HepG2 (cell line): ENCODE measurements around the gene ESAM.

Experiments used
- EP300 ChIP-seq, 3 experiments: sonication (generic) in 1 of 3; formaldehyde crosslinking in 1 of 3; IDR thresholded peaks; 2 replicates each; pipeline versions ENCODE4 v1.5.1 to v1.6.1; 2011 to 2020; ENCODE audit warnings: low read depth in 2 of 3, low read length in 2 of 3, borderline replicate concordance in 1 of 3, improper control_type of control experiment in 1 of 3, mild to moderate bottlenecking in 1 of 3, missing genetic modification reagents in 1 of 3, moderate library complexity in 1 of 3
- EZH2 ChIP-seq: conservative IDR thresholded peaks from 2 replicates; pipeline ENCODE4 v1.6.1; 2012; ENCODE audit warnings: mild to moderate bottlenecking, low read depth, low read length, moderate library complexity
- FOXM1 ChIP-seq: sonication (generic); formaldehyde crosslinking; IDR thresholded peaks from 2 replicates; pipeline ENCODE4 v1.5.0; 2020; ENCODE audit warnings: missing genetic modification reagents
- NBN ChIP-seq: fragments of 450-650 bp; conservative IDR thresholded peaks from 2 replicates; pipeline ENCODE4 v1.6.1; 2017
- SP4 ChIP-seq: sonication (generic); formaldehyde crosslinking; IDR thresholded peaks from 2 replicates; pipeline ENCODE4 v1.8.1; 2023; ENCODE audit warnings: mild to moderate bottlenecking, missing genetic modification reagents
- TSC22D2 ChIP-seq: sonication (generic); formaldehyde crosslinking; IDR thresholded peaks from 2 replicates; pipeline ENCODE4 v1.5.1; 2020; ENCODE audit warnings: missing genetic modification reagents, mild to moderate bottlenecking, borderline replicate concordance
- ZBTB3 ChIP-seq: sonication (generic); formaldehyde crosslinking; IDR thresholded peaks from 2 replicates; pipeline ENCODE4 v1.4.0; 2020; ENCODE audit warnings: low read depth, mild to moderate bottlenecking, moderate library complexity, missing genetic modification reagents, borderline replicate concordance
- ZNF501 ChIP-seq: sonication (generic); formaldehyde crosslinking; IDR thresholded peaks from 2 replicates; pipeline ENCODE4 v1.5.1; 2020; ENCODE audit warnings: mild to moderate bottlenecking, moderate library complexity, missing genetic modification reagents
- ZNF619 ChIP-seq: sonication (generic); formaldehyde crosslinking; IDR thresholded peaks from 2 replicates; pipeline ENCODE4 v1.4.0; 2020; ENCODE audit warnings: mild to moderate bottlenecking, missing genetic modification reagents
- TF ChIP-seq, protein P1 (sequence below): sonication (generic); formaldehyde crosslinking; IDR thresholded peaks from 2 replicates; pipeline ENCODE4 v1.5.0; 2020; ENCODE audit warnings: mild to moderate bottlenecking, missing genetic modification reagents, moderate library complexity

DNA sequence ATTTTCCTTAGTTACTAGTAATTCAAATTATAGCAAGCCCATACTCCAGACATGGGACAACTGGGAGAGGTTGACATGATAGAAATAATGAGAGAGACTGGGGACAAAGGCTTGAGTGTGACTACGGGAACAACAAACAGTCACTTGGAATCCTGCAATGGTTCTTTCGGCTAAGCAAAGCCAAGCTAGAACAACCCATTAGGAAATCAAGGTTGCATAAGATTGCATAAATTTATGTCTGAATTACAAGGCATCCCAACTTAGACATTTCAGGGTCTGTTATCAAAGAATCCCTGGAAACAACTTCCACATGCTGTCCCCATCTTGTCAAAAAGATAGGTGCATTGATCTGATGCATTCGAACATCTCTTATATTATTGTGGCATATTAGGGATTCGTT lies 32.5 kb downstream of the ESAM start:
- TF ChIP-seq ZNF501 (no peak), EP300 (IDR thresholded peaks at IDR 0.05; ENCODE audit: low read depth in 2 of 2, low read length in 2 of 2) (no peak), EP300 (CRISPR knock-in tag; IDR thresholded peaks at IDR 0.05; ENCODE audit: borderline replicate concordance) (no peak), TSC22D2 (CRISPR knock-in tag) (no peak), ZBTB3 (CRISPR knock-in tag) (no peak), ZNF619 (CRISPR knock-in tag) (no peak), SP4 (no peak), FOXM1 (no peak), NBN (no peak), EZH2 (no peak)
- TF ChIP-seq, protein P1, sequence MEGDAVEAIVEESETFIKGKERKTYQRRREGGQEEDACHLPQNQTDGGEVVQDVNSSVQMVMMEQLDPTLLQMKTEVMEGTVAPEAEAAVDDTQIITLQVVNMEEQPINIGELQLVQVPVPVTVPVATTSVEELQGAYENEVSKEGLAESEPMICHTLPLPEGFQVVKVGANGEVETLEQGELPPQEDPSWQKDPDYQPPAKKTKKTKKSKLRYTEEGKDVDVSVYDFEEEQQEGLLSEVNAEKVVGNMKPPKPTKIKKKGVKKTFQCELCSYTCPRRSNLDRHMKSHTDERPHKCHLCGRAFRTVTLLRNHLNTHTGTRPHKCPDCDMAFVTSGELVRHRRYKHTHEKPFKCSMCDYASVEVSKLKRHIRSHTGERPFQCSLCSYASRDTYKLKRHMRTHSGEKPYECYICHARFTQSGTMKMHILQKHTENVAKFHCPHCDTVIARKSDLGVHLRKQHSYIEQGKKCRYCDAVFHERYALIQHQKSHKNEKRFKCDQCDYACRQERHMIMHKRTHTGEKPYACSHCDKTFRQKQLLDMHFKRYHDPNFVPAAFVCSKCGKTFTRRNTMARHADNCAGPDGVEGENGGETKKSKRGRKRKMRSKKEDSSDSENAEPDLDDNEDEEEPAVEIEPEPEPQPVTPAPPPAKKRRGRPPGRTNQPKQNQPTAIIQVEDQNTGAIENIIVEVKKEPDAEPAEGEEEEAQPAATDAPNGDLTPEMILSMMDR (CRISPR knock-in tag): no peak
